Kidney capillary endothelial cell (primary cell): ENCODE results near the gene TSNAX.
"Not testable (repeated sequence)": the region's sequence is repeated elsewhere in the genome, so short reads cannot be mapped to it uniquely, and the experiment has no call there.

ENCODE experiments used
- DNase-seq: peaks from one replicate; pipeline ENCODE4 v3.0.0-alpha.2; 2018; ENCODE audit warnings: low spot score

TSNAX gene

GRCh38 chr1:231561647-231562383 lies 33.3 kb downstream of the TSNAX start:
- DNase-seq = no peak

DNA sequence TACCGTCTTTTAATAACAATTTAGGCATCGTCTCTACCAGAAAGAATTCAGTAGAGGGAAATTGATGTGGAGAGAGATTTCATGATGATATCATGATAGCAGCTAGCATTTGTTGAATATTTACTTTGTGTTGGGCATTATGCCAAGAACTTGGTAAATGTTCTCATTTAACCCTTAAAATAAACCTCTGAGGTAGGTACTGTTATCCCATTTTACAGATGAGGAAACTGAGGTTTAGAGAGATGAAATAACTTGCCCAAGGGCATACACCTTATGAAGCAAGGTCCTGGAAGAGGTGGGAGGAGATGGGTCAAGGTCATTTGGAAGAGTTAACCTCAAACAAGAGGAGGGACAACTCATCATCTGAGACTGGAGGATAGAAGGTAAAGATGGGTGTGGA lies 34.8 kb downstream of the TSNAX start:
- no peak for DNase-seq

DNA sequence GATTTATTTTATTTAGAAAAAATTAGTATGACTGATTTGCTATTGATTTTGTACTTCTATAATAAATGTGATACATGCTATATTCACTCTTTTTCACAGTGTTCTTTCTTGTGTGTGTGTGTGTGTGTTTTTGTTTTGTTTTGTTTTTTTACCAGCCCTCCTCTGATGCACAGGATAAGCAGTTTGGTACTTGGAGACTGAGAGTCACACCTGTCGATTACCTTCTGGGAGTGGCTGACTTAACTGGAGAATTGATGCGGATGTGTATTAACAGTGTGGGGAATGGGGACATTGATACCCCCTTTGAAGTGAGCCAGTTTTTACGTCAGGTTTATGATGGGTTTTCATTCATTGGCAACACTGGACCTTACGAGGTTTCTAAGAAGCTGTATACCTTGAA lies 35.9 kb downstream of the TSNAX start:
- DNase-seq = no peak

DNA sequence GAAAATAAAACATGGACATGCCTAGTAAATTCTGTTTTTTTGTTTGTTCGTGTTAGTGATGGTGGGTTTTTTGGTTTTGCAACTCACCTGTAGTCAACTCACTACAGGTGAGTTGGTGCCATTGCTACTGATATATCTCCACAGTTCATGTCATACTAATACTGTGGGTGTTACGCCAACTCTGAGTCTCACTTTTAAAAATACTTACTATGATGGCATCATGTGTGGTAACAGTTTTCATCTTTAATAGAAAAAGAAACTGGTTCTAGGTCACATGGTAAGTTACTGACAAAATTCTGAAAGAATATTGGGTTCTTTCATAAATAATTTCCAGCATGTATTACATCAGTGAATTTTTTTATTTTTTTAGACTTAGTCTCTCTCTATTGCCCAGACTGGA lies 38.0 kb downstream of the TSNAX start:
- DNase-seq = no peak

DNA sequence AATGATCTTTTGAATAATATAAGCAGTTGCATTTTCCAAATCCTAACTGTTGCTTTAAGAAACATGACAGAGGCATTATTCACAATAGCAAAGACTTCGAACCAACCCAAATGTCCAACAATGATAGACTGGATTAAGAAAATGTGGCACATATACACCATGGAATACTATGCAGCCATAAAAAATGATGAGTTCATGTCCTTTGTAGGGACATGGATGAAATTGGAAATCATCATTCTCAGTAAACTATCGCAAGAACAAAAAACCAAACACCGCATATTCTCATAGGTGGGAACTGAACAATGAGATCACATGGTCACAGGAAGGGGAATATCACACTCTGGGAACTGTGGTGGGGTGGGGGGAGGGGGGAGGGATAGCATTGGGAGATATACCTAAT lies 41.8 kb downstream of the TSNAX start:
- DNase-seq = not testable (repeated sequence)

DNA sequence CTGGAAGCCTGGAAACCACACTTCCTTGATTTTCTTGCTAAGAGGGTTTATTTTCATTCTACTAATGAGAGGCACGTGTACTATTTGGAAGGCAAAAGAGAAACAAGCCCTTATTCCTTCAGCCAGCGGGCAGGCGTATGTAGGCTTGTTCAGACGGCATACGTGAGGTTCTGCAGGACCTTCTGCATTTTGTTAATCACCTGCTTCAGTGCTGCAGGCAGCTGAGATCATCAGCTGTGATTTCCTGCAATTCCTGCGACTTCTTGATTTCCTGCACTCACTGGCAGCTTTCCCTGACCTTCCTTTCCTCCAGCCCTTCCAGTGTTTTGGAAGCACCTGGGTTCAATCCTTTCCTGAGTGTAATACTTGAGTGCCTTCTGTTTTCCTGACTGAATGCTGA lies 43.4 kb downstream of the TSNAX start:
- DNase-seq = peak; percentile 26

DNA sequence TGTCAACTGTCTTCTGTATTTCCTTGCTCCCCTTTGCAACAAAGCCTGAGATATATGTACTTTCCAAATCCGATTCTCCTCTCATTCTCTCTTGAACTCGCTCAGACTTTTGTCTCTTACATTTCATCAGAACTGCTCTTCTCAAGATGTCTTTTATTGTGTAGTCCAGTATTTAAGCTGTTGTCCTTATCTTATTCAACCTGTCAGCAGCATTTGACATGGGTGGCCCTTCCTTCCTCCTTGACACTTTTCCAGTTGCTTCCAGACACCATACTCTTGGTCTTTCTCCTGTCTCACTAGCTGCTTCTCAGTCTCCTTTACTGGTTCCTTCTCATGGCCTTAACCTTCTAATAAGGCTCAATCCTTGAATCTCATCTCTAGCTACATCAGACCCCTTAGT lies 47.0 kb downstream of the TSNAX start:
- DNase-seq = no peak

- no peak for DNase-seq
Measured at GRCh38 chr1:231576804-231577718, 48.6 kb downstream of the TSNAX start.

DNA sequence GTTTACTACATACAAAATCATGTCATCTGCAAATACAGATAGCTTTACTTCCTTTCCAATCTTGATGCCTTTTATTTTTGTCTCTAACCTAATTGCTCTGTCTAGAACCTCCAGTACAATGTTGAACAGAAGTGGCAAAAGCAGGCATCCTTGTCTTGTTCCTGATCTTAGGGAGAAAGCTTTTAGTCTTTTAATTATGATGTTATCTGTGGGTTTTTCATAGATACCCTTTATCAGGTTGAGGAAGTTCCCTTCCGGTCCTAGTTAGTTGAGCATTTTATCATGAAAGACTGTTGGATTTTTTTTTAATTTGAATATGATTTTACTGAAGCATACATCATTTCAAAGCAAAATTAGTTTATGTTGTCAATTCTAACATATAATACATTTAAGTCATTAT lies 52.4 kb downstream of the TSNAX start:
- no peak for DNase-seq

DNA sequence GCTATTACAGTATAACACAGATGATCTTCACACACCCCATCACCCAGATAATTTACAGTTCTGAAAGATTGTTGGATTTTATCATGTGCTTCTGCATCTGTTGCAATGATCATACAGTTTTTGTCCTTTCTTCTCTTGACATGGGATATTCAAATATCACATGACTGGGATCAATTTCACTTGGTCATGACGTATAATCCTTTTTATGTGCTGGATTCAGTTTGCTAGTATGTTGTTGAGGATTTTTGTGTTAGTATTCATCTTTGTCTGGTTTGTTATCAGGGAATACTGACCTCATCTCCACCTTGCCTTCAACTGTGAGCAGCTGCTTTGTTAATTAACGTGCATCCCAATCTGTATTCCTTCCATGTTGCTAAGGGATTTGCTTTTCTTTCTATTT lies 53.4 kb downstream of the TSNAX start:
- DNase-seq = no peak

DNA sequence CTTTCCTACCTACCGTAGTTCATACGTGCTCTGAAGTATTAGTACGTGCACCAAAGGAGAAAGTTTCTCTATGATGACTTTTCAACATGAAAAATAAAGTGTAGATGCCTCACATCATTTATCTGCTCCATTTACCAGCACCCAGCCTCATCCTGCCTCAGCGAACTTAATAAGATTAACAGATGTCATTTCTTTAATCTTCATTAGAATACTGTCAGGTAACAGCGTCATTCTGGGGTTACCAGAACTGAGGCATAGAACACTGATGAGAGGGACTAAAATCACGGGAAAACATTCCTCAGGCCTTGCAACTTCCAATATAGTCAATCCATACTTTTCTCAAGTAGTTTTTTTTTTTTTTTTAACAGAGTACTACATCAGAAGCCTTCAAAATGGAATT lies 54.9 kb downstream of the TSNAX start:
- no peak for DNase-seq

- peak; percentile 77 for DNase-seq
Measured at GRCh38 chr1:231584117-231584516, 55.6 kb downstream of the TSNAX start.

GRCh38 chr1:231584921-231585320 lies 56.5 kb downstream of the TSNAX start:
- DNase-seq = no peak

DNA sequence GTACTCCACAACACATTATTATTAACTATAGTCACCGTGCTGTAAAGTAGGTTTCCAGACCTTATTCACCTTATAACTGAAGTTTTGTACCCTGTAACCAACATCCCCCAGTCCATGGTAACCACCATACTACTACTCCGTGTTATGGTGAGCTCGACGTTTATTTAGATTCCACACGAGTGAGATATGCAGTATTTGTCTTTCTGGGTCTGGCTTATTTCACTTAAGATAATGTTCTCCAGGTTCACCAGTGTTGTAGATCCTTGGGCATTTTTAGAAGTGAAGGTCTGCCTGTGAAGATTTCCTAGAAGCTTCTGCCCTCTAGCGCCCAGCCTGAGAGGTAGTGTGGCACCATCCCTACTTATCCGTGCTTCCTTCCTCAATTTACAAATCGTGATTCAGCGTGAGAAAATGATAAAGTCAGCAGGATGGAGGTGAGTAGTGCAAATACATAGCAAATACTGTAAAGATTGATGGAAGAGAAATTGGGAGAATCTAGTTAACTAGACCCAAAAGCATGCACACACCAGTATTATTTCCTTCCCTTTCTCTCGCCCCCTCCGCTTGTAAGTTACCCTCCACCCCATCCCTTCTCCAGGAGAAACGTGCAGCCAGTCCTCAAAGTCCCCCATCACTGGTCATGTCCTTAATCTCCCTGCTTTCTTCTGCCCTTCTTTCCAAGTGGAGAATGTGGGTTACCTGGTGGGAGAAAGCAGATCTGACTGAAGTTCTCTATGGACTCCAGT lies 62.2 kb downstream of the TSNAX start:
- peak; percentile 72 for DNase-seq

- DNase-seq = no peak
Measured at GRCh38 chr1:231591466-231591865, 63.0 kb downstream of the TSNAX start.

- no peak for DNase-seq
Measured at GRCh38 chr1:231592809-231593208, 64.3 kb downstream of the TSNAX start.

- DNase-seq = not testable (repeated sequence)
Measured at GRCh38 chr1:231593264-231593663, 64.8 kb downstream of the TSNAX start.

DNA sequence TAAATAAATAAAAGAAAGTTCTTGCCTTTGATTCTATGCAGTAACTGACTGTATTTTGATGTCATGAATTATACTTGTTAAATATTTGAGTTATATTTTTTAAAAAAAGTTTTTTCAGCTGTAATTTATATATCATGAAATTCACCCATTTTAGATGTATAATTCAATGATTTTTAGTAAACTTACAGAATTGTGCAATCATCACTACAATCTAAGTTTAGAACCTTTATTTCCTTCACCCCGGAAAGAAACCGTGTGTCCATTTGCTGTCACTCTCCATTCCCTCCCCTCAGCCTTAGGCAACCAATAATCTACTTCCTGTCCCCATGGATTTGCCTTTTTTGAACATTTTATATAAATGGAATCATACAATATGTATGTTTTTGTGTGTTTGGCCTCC lies 65.7 kb downstream of the TSNAX start:
- no peak for DNase-seq

DNA sequence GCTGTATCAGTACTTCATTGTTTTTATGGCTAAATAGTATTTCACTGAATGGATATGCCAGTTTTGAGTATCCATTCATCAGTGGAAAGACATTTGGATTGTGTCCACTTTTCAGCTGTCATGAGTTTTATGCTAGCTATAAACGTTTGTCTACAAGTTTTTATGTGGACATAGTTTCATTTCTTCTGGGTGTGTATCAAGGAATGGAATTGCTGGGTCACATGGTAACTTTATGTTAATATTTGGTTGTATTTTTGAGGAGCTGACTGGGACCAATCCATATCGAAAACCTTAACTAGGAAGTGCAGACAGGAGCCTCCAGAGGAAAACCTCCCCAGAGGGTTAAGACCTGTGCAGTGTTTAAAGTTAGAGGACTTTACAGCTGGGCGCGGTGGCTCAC lies 66.3 kb downstream of the TSNAX start:
- no peak for DNase-seq

DNA sequence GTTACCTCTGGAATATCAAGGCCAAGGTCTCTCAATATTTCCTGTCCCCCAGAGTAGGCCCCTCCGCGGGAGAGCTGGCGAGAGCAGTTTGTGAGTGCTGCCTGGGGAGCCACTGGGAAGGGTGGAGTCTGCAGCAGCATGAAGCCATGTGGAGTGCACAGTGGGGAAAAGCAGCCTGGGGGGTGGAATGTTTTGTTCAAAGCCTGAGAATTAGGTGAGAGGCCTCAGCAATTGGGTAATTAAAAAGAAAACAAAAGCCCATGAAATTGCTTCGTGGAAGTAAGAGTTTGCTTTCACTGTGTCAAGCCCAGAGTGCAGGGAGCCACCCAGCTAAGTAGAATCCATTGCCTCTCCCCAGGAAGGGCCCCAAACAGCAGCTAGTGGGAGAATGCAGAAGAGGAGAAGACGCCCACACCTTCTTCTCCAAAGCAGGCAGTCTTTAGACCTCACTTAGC lies 67.9 kb downstream of the TSNAX start:
- DNase-seq = no peak

DNA sequence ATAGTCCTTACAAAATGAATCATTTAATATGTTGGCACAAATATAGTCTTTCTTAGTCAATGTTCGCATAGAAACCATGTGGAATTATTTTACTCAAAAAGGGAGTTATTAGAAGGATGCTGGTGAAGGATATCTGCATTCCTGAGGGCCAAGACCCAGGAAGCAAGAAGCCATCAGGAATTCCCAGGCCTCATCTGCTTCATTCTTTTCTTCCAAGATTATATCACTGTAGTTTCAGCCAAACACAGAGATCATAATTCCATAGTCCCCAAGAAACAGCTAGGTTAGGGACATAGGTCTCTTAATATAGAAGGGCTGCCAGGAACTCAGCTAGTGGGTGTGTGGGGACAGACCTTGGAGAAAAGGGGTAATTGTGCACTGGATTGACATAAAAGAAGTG lies 69.5 kb downstream of the TSNAX start:
- DNase-seq = no peak

DNA sequence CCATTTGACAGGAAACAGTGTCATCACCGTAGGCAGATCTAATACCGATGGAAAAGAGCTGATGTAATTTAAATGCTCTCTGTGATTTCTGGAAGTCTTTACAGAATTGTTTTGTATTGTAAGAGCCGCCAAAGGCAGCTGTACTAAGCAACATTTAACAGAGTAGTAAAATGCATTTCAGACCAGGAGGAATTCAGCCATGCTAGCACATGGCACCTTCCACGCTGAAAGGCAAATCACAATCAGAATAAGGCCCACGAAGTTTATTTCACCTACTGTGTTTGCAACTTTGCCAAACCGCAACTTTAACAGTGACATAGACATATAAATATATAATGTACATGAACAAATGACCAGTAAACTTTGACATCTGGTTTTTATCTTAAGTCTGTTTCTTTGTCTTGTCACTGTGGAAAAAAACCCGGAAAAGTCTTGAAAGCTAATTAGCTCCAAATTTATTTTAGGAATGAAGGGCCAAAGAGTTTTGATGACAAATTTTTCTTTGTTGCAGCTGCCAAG lies 72.0 kb downstream of the TSNAX start:
- DNase-seq = no peak
